NCI-H82 treated with DMSO at 0.1 percent for 48 hours (cell line): ENCODE results near the gene RBM47.
"Not testable (repeated sequence)": the region's sequence is repeated elsewhere in the genome, so short reads cannot be mapped to it uniquely, and the experiment has no call there.

Experiments used
- DNase-seq: peaks from one replicate; lab custom pipeline; 2025; ENCODE audit not compliant: unreplicated experiment; lab: John Stamatoyannopoulos, UW

RBM47 gene

GRCh38 chr4:40454816-40455215 is 174.8 kb downstream of the RBM47 start:
- DNase-seq, result no peak

GRCh38 chr4:40453912-40454311 is 175.8 kb downstream of the RBM47 start:
- DNase-seq, result no peak

- DNase-seq, result no peak
These were observed 180.8 kb downstream of the RBM47 start for GRCh38 chr4:40448875-40449274.

GRCh38 chr4:40446839-40447238 is 182.8 kb downstream of the RBM47 start:
- no peak for DNase-seq

GRCh38 chr4:40446261-40446750 is 183.4 kb downstream of the RBM47 start:
- DNase-seq, result not testable (repeated sequence)

- DNase-seq, result no peak
These were observed 184.0 kb downstream of the RBM47 start for GRCh38 chr4:40445671-40446070.

- no peak for DNase-seq
These were observed 188.2 kb downstream of the RBM47 start for GRCh38 chr4:40441430-40441829.

- DNase-seq, result no peak
These were observed 190.1 kb downstream of the RBM47 start for GRCh38 chr4:40439519-40439918.

GRCh38 chr4:40438384-40439026 is 191.2 kb downstream of the RBM47 start:
- no peak for DNase-seq

- DNase-seq, result no peak
These were observed 191.8 kb downstream of the RBM47 start for GRCh38 chr4:40437741-40438383.

GRCh38 chr4:40435306-40435705 is 194.4 kb downstream of the RBM47 start:
- not testable (repeated sequence) for DNase-seq

- DNase-seq, result no peak
These were observed 195.5 kb downstream of the RBM47 start for GRCh38 chr4:40434126-40434687.

- no peak for DNase-seq
These were observed 197.2 kb downstream of the RBM47 start for GRCh38 chr4:40432504-40432903.

GRCh38 chr4:40427871-40428270 is 201.8 kb downstream of the RBM47 start:
- DNase-seq, result not testable (repeated sequence)

GRCh38 chr4:40427128-40427527 is 202.5 kb downstream of the RBM47 start:
- no peak for DNase-seq

- DNase-seq, result no peak
These were observed 203.7 kb downstream of the RBM47 start for GRCh38 chr4:40425799-40426574.

GRCh38 chr4:40423735-40424134 is 205.9 kb downstream of the RBM47 start:
- no peak for DNase-seq

GRCh38 chr4:40421839-40422708 is 207.6 kb downstream of the RBM47 start:
- no peak for DNase-seq

GRCh38 chr4:40419231-40419912 is 210.3 kb downstream of the RBM47 start:
- no peak for DNase-seq
